ES-I3 (cell line): ENCODE data around the gene UAP1.

Source experiments
- H3K36me3 ChIP-seq: 2 replicates; pipeline ENCODE4 v1.6.1; 2013; ENCODE audit warnings: mild to moderate bottlenecking, low read length, control low read depth, moderate library complexity; ENCODE audit not compliant: insufficient read depth
- H3K4me1 ChIP-seq: 2 replicates; pipeline ENCODE4 v1.6.1; 2013; ENCODE audit warnings: mild to moderate bottlenecking, control low read depth, low read length; ENCODE audit not compliant: insufficient read depth
- H3K9ac ChIP-seq: 2 replicates; pipeline ENCODE4 v1.6.1; 2013; ENCODE audit warnings: low read depth, mild to moderate bottlenecking, low read length, moderate library complexity
- H3K9me3 ChIP-seq: 2 replicates; pipeline ENCODE4 v1.6.1; 2013; ENCODE audit warnings: mild to moderate bottlenecking, low read length, moderate library complexity; ENCODE audit not compliant: control insufficient read depth, insufficient read depth

UAP1 gene

DNA sequence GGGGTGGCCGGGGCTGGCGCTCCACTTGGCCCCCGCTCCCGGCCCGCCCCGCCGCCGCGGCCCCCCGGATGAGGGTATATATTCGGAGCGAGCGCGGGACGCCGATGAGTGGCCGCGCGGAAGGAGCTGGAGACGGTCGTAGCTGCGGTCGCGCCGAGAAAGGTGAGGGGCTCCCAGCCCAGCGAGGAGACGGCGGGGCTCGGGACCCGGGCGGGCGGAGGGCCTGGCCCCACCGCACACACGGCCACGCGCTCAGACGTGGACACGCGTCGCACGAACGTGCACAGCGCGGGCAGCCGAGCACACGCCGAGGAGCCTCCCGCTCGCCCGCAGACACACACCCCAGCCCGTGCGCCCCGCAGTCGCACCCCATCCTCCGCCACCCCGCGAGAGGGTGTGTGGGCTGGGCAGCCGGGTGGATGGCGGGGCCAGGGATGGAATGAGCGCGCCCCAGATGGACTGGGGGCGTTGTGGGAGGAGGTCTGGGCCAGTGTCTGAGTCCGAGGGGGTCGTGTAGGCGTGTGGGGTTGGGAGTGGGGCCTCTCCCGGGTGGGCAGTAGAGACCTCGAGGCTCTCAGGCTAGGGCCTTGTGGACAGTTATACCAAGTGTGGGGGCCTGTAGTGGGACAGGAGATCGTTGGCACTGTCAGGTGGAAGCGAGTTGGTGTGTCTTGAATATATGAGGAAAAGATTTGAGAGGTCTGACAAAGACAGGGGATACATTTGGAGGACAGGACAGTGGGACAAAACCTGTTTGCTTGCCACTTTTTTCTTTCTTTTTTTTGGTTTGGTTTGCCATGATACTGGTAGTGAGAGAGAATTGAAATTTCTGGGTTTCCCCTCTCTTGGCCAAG, at the start of gene UAP1:
UAP1 (plus strand) TSS at position 107 of the 854 bp plus-strand sequence. CDS start 4,347 bp downstream, outside the sequence.
- Histone ChIP-seq H3K36me3 (no peaks in the 10 kb centered on the region), H3K4me1 (no peaks in the 10 kb centered on the region), H3K9ac (peak within 1 kb of the TSS; percentile 68), H3K9me3 (no peaks in the 10 kb centered on the region)

DNA sequence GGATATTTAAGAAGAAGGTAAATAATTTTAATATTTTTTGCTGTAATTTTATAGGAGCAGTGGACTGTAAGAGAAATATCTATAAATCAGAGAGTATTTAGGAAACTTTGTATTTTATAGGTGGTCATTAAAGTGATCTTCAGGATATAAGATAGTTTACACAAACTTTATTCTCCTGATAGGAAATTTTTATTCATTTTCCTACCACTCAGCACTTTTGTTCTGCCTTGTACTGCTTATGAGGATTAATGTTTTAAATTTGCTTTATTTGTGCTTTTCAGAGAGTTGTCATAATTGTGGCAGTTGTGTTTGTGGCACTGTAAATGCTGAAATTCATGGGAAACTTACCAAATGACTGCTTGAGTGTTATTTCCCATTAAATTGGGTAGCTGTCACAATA, 34.2 kb upstream of the UAP1 start:
- H3K36me3 ChIP-seq, result peaks cover 4% of the 10 kb centered on the region; the same call in 1 of the 2 replicates
- H3K9me3 ChIP-seq, result no peaks in the 10 kb centered on the region
- no peak overlapping the region for H3K9ac ChIP-seq
- peaks cover 10% of the 10 kb centered on the region for H3K4me1 ChIP-seq

DNA sequence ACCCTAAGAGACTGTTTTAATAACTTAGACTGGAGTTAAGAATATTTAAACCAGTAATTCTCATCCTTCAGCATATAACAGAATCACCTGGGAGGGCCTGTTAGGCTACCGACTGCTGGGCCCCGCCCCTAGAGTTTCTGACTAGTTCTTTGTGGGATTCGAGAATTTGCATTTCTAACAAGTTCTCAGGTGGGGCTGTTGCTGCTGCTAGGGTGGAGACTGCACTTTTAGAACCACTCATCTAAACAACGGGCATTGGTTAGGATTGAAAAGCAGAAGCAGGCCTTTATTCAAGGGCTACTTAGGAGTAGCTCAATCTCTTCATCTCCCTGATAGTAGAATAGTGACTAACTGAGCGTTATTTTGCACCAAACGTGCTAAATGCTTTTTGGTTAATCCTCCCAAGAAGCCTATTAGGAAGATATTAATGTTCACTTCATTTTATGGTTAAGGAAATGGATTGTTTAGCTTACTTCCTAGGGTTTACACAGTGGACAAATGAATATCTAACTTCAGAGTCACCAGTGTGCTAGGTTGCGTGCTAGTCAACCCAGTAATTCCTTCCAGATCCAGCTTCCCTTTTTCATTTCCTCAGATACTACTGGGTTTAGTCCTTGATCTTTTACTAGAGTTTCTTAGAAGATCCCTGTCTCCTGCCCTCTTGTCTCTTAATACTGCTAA, 31.1 kb upstream of the UAP1 start:
- Histone ChIP-seq H3K9me3 (no peaks in the 10 kb centered on the region), H3K4me1 (peaks cover 10% of the 10 kb centered on the region), H3K9ac (no peak overlapping the region), H3K36me3 (no peaks in the 10 kb centered on the region; the same call in 1 of the 2 replicates)

DNA sequence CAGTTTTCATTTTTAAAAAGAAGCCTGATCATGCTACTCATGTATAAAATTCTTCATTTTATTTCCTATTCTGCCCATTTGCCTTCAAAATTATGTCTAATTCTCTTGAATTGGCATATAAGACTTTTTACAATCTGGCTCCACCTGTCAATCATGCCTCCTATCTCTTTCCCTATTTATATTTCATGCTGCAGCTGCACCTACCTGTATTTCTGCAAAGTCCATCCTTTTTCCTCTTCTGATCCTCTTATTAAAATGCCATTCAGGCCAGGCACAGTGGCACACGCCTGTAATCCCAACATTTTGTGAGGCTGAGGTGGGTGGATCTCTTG, 30.6 kb upstream of the UAP1 start:
- no peaks in the 10 kb centered on the region for H3K9me3 ChIP-seq
- H3K9ac ChIP-seq, result no peak overlapping the region
- H3K4me1 ChIP-seq, result peaks cover 10% of the 10 kb centered on the region
- no peaks in the 10 kb centered on the region; the same call in 1 of the 2 replicates for H3K36me3 ChIP-seq

DNA sequence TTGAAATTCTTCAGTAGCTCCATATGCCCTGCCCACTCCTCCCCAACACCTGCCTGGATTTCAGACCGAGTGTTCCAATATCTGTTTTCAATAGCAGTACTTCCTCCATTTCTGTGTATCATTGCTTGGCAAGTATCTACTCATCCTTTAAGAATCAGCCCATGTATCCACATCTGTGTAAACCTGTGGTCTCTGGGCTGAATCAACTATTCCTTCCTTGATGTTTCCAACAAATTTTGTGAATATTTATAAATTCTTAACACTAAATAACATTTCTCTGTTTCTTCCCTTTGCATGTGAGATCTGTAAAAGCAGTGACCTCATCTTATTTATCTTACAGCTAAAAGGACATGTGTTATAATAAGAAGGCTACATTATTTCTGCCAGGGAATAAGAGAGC, 26.0 kb upstream of the UAP1 start:
- Histone ChIP-seq H3K4me1 (peaks cover 3% of the 10 kb centered on the region), H3K9me3 (no peaks in the 10 kb centered on the region), H3K36me3 (peaks cover 3% of the 10 kb centered on the region), H3K9ac (no peak overlapping the region)

GRCh38 chr1:162536511-162536910, 25.0 kb upstream of the UAP1 start:
- Histone ChIP-seq H3K4me1 (no peaks in the 10 kb centered on the region; the same call in 1 of the 2 replicates), H3K9me3 (no peaks in the 10 kb centered on the region), H3K9ac (no peak overlapping the region), H3K36me3 (peaks cover 3% of the 10 kb centered on the region)

DNA sequence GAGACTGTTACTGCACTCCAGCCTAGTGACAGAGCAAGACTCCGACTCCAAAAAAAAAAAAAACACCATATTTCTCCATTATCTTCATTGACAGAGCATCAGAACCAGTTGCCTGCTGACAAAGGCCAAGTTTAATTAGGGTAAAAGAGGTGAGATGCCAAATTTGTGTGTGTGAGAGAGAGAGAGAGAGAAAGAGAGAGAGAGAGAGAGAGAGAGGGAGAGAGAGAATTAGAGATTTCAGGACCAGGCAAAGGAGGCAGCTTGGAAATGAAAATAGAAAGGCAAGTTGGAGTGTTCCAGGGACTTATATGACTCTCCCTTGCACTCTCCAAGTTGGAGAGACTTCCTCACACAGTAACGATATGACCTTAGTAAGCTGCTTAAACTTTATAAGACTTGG, 24.3 kb upstream of the UAP1 start:
- H3K9ac ChIP-seq, result no peak overlapping the region
- H3K4me1 ChIP-seq, result no peaks in the 10 kb centered on the region; the same call in 1 of the 2 replicates
- H3K9me3 ChIP-seq, result no peaks in the 10 kb centered on the region
- H3K36me3 ChIP-seq, result peaks cover 3% of the 10 kb centered on the region

DNA sequence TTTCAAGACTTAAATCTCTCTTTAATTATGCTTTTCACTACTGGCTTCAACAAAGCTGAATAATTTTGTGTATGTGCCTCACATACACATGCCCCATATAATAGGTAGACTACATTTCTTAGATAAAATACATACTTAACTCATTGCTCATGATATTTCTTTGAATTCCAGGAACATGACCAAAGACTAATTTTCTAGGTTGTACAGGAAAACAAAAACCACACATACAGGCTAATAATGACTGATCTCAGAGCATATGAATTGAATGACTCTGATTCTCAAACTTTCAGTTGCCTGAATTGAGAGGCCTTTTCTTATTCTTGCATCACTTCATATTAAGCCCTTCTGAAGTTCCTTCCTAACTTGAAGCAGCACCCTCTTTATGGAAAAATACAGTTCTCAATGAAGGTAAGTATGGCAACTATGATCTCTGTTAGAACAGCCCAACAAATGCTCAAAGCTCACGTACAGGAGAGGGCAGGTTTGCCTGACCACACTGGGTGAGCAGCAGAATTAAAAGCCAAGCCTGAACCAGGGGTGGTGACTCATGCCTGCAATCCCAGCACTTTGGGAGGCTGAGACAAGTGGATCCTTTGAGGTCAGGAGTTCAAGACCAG, 22.6 kb upstream of the UAP1 start:
- no peaks in the 10 kb centered on the region for H3K9me3 ChIP-seq
- H3K4me1 ChIP-seq, result no peaks in the 10 kb centered on the region; the same call in 1 of the 2 replicates
- no peak overlapping the region for H3K9ac ChIP-seq
- peaks cover 3% of the 10 kb centered on the region for H3K36me3 ChIP-seq

DNA sequence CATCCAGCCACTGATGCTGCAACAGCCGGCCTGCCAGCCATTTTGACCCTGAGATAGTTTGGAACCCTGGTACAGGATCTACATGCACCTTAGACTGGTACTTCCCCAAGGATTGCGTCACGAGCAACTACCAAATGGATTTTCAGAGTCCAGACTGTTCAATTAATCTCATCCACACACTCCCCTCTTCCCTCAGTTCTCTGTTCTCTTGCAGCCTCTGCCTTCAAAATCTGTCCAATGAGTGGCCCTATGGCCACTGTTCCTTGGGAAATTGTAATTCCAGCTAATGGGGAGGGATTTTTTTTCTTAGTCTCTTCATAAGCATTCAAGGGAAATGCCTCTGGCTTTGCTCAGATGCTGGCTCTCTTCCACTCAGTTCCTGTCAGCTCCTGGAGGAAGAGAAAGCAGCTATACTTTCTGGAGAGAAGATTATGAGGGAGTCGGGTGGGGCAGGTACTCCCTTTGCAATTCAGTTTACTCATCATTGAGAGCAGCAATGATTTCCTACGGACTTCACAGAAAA, 19.8 kb upstream of the UAP1 start:
- Histone ChIP-seq H3K36me3 (peaks cover 3% of the 10 kb centered on the region; the same call in 1 of the 2 replicates), H3K4me1 (no peaks in the 10 kb centered on the region; the same call in 1 of the 2 replicates), H3K9ac (no peak overlapping the region), H3K9me3 (no peaks in the 10 kb centered on the region)

DNA sequence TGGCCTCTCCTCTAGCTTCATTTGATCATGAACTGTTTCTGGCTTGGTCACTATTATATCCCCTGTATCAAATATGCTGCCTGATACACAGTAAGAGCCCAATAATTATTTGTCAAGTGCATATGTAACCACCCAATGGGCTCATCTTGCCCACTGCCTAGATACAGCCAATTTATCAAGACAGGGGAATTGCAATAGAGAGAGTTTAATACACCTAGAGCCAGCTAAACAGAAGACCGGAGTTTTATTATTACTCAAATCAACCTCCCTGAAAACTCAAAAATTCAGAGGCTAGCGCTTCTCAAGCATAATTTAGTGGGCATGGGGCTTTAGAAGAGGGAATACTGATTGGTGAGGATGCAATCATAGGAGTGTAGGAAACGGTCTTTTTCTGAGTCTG, 18.3 kb upstream of the UAP1 start:
- Histone ChIP-seq H3K9me3 (no peaks in the 10 kb centered on the region), H3K4me1 (no peaks in the 10 kb centered on the region; the same call in 1 of the 2 replicates), H3K9ac (no peak overlapping the region), H3K36me3 (peaks cover 3% of the 10 kb centered on the region; the same call in 1 of the 2 replicates)

DNA sequence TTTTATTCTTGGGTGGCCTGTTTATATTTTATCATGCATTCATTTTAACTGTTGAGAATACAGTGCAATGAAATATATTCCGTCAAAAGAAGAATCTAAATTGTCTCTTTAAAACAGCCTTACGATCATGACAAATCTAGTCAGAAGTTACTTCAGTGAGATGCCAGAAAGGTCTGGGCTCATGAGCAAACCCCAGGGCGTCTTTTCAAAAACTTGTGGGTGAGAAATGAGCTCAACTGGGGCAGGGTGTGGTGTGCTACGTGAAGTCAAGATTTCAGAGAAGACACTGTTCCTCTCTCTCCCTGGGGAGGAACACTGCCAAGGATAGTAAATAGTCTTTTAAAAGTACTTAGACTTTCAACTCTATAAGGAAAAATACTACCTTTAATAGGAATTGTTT, 13.4 kb upstream of the UAP1 start:
- no peaks in the 10 kb centered on the region for H3K36me3 ChIP-seq
- H3K9me3 ChIP-seq, result no peaks in the 10 kb centered on the region
- H3K4me1 ChIP-seq, result no peaks in the 10 kb centered on the region
- no peak overlapping the region for H3K9ac ChIP-seq

DNA sequence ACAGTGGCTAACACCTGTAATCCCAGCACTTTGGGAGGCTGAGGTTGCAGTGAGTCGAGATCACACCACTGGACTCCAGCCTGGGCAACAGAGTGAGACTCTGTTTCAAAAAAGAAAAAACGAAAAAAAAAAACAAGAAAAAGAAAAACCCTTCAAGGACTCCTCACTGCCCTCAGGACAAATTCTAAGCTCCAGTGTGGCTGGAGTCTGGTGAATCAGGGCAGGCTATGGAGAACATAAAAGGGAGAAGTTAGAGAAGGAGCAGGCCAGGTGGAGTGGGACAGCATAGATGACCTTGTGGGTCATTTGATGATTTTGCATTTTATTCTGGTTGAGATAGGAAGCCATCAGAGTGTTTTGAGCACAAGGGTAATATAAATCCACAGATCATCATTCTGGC, 12.5 kb upstream of the UAP1 start:
- Histone ChIP-seq H3K36me3 (no peaks in the 10 kb centered on the region), H3K9me3 (no peaks in the 10 kb centered on the region), H3K4me1 (no peaks in the 10 kb centered on the region), H3K9ac (no peak overlapping the region)

DNA sequence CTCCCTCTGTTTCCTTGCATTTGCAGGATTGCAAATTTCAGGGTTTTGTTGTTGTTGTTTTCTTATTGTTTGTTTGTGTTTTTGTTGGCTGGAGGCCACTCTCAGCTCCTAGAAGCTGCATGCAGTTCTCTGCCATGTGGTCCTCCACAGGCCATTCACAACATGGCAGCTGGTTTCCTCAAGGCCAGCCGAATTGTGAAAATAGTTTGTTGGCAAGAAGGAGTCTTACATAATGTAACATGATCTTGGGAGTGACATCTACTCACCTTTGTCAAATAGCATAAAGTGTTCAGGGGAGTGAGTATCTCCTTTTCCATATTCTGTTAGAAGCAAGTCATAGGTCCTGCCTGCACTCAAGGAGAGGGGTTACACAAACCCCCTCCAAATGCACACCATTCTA, 10.6 kb upstream of the UAP1 start:
- Histone ChIP-seq H3K4me1 (no peaks in the 10 kb centered on the region), H3K36me3 (no peaks in the 10 kb centered on the region), H3K9ac (no peak overlapping the region), H3K9me3 (no peaks in the 10 kb centered on the region)

GRCh38 chr1:162551969-162552683, 9.4 kb upstream of the UAP1 start:
- H3K9ac ChIP-seq, result no peak overlapping the region

More at GRCh38 chr1:162551969-162552683, 9.4 kb upstream of the UAP1 start:
- H3K4me1 ChIP-seq, result no peaks in the 10 kb centered on the region
- no peaks in the 10 kb centered on the region for H3K9me3 ChIP-seq
- no peaks in the 10 kb centered on the region for H3K36me3 ChIP-seq
